Cardiac fibroblast (primary cell): Measurements from ENCODE around the gene RASGRF1.

Experiments
- DNase-seq, 2 donors: peaks; one replicate each; pipeline versions ENCODE4 v3.0.0 to v3.0.0-alpha.2; 2010; ENCODE audit warnings: low read depth in 2 of 2
- H3K4me3 ChIP-seq, 2 donors: replicated peaks in 1 of 2; 1 replicate in 1 of 2; 2 replicates in 1 of 2; pipeline ENCODE4 v1.5.1; 2011; ENCODE audit warnings: low read depth in 2 of 2, low read length in 2 of 2, mild to moderate bottlenecking in 2 of 2, moderate library complexity in 1 of 2
- TF ChIP-seq, protein P1 (sequence below): IDR thresholded peaks from one replicate; pipeline ENCODE4 v1.5.1; 2011; ENCODE audit warnings: low read depth, mild to moderate bottlenecking, low read length, inconsistent platforms

Gene RASGRF1

DNA sequence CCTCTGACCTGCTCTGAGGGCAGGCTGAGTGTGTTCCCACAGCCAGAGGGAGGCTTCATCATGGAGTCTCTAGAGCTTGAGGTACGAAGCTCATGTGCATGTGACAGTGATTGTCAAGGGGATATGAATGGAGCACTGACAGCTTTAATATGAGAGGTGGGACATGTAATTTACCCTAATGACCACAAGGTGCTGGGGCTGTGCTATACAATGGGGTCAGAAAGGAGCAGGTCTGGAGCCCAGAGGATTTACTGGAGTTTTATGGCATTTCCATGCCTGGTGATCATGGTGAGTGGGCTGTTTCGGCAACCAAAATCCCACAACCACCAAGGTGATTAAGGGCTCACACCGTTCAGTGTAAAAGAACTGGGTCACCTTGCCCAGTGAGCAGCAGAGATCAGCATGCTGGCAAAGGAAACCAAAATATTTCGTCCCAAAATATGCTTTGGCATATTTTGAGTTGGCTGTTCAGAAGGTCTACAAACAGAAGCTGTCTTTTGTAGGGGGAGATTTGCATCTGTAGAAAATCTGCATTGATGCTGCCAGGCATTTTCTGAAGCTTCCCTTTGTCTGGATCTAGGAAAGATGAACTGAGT lies 40.1 kb upstream of the RASGRF1 start:
- DNase-seq, result no peak
- H3K4me3 ChIP-seq, result no peak overlapping the region
- TF ChIP-seq, protein P1, sequence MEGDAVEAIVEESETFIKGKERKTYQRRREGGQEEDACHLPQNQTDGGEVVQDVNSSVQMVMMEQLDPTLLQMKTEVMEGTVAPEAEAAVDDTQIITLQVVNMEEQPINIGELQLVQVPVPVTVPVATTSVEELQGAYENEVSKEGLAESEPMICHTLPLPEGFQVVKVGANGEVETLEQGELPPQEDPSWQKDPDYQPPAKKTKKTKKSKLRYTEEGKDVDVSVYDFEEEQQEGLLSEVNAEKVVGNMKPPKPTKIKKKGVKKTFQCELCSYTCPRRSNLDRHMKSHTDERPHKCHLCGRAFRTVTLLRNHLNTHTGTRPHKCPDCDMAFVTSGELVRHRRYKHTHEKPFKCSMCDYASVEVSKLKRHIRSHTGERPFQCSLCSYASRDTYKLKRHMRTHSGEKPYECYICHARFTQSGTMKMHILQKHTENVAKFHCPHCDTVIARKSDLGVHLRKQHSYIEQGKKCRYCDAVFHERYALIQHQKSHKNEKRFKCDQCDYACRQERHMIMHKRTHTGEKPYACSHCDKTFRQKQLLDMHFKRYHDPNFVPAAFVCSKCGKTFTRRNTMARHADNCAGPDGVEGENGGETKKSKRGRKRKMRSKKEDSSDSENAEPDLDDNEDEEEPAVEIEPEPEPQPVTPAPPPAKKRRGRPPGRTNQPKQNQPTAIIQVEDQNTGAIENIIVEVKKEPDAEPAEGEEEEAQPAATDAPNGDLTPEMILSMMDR, result no peak

DNA sequence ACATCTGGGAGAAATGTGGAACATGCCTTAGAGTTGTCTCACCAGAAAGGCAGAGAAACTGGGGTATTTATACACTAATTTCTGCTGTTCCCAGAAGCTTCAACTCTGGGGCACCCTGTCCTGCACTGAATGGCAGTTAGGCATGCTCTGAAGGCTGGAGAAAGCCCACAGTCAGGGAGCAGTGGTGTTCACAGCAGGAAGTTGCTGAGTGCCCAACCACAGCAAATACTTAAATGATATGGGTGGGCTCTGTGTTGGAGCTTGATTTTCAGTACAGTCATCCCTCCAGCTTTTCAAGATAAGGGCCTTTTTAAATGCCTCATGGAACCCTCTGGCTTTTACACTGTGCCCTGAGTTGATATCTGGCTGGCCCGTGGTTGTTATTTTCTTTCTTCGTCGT lies 38.7 kb upstream of the RASGRF1 start:
- TF ChIP-seq, protein P1, result no peak
- H3K4me3 ChIP-seq, result no peak overlapping the region
- no peak for DNase-seq

DNA sequence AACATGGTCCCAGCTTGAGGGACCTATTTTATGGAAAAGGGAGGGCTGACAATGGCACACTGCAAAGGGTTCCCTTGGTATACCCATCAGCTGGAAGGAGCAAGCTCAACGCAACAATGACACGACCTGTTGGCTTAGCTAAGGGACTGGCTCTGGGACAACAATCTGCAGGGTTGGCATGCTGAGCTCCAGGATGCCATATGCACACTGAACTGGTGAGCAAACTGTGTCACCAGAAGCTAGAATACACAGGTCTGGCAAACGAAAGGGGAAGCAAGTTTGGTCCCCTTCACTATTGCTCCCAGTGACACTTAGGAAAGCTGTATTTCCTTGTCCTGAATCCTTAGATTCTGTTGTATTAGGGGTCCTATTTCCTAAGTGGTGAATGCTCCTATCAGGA lies 38.0 kb upstream of the RASGRF1 start:
- no peak overlapping the region for H3K4me3 ChIP-seq
- no peak for DNase-seq
- TF ChIP-seq, protein P1, result no peak

DNA sequence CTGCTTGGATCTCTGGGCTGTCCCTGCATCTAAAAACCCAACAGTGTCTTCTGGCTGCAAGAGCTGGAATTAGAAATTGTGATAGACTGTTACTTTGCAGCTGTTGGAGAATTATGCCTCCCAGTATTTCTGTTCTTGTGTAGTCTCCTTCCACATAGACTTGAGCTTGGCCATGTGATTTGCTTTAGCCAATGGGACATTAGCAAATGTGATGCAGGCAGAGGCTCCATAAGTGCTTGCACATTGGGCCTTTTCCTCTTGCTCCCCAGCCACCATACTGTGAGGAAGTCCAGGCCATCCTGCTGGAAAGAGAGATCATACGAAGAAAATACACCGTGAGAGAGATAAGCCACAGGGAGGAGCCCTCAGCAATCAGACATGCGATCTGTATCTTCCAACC lies 33.8 kb upstream of the RASGRF1 start:
- no peak overlapping the region for H3K4me3 ChIP-seq
- TF ChIP-seq, protein P1, result no peak
- DNase-seq, result no peak

GRCh38 chr15:79122991-79123390 lies 32.4 kb upstream of the RASGRF1 start:
- DNase-seq, result no peak
- TF ChIP-seq, protein P1, result no peak
- H3K4me3 ChIP-seq, result no peak overlapping the region

DNA sequence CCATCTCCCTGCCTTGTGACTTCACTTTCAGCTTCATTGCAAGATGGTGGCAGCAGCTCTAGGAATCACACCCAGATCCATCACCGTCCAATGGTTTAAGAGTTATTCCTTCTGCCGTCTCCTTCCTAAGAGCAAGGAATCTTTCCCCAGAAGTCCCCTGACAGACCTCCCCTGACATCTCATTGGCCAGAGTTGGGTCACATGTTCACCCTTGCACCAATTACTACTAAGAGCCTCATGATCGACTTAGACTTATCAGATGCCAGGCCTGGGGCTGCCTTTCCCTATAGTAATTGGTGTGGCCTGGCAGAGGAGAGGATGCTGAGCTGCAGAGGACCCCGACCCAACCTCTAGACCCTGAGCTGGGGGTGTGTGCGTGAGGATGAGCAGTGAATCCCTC lies 31.8 kb upstream of the RASGRF1 start:
- TF ChIP-seq, protein P1, result no peak
- no peak overlapping the region for H3K4me3 ChIP-seq
- DNase-seq, result no peak

DNA sequence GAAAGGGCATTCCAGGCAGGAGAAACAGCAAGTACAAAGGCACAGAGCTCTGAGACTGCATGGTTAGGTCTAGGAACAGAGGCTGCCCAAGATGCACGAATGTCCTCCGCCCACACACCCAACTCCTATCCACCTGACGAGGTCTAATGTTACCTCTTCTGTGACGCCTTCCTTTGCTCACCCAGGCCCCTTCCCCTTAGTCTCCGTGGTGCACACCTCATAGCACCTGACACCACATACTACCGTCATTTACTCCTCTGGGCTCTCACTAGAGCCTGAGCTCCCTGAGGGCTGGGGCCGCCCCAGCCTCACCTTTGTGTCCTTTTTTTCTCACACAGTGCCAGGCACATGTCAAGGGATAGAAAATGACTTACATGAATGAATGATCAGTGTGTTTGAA lies 31.0 kb upstream of the RASGRF1 start:
- TF ChIP-seq, protein P1, result no peak
- no peak overlapping the region for H3K4me3 ChIP-seq
- no peak for DNase-seq
